ENCODE results near the gene TMEM271. TPM values are rescaled to one million over a fixed set of nuclear protein-coding genes. Genes with fewer than 3 reads are reported as not detected.

TMEM271 gene
- total RNA-seq, 1 donor from 2014 or later: not detected

- ATAC-seq (no peak), DNase-seq (no peak)
- intact Hi-C loops (cut with micrococcal nuclease): no loop called here
Observed at GRCh38 chr4:537436-538264, 38.4 kb downstream of the TMEM271 start.

- DNase-seq (no peak), ATAC-seq (no peak)
- intact Hi-C loops (cut with micrococcal nuclease): no loop called here
Observed at GRCh38 chr4:536351-536972, 39.6 kb downstream of the TMEM271 start.

DNA sequence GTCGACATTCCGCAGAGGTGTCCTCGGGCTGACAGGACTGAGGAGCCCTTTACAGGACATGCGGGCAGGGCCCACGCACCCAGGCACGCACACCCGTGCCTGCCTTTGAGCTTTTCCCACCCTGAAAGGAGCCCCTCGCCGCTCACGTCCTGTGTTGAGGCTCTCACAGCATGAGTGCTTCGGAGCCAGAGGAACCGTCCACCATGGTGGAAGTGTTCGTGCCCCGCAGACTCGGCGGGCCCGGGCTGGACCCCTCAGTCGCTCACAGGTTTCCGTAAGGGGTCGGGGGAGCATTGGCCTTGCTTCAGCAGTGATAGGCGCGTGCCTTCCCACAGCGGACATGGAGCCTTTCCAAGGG is 40.2 kb downstream of the TMEM271 start:
- DNase-seq (no peak), ATAC-seq (no peak)
- intact Hi-C loops (cut with micrococcal nuclease): no loop called here

GRCh38 chr4:535181-535923 is 40.7 kb downstream of the TMEM271 start:
- ATAC-seq (no peak), DNase-seq (no peak)
- intact Hi-C loops (cut with micrococcal nuclease): no loop called here

- ATAC-seq (no peak), DNase-seq (no peak)
- intact Hi-C loops (cut with micrococcal nuclease): no loop called here
Observed at GRCh38 chr4:534576-535151, 41.4 kb downstream of the TMEM271 start.

GRCh38 chr4:534101-534575 is 42.0 kb downstream of the TMEM271 start:
- DNase-seq (no peak), ATAC-seq (no peak)
- intact Hi-C loops (cut with micrococcal nuclease): no loop called here

GRCh38 chr4:533318-534100 is 42.6 kb downstream of the TMEM271 start:
- no peak for DNase-seq
- ATAC-seq: no peak
- intact Hi-C loops (cut with micrococcal nuclease): no loop called here

- no peak for ATAC-seq
- no peak for DNase-seq
- intact Hi-C loops (cut with micrococcal nuclease): no loop called here
Observed at GRCh38 chr4:532588-533317, 43.3 kb downstream of the TMEM271 start.

- no peak for DNase-seq
- intact Hi-C loops (cut with micrococcal nuclease): no loop called here
- no peak for ATAC-seq
Observed at GRCh38 chr4:531721-532565, 44.2 kb downstream of the TMEM271 start.

DNA sequence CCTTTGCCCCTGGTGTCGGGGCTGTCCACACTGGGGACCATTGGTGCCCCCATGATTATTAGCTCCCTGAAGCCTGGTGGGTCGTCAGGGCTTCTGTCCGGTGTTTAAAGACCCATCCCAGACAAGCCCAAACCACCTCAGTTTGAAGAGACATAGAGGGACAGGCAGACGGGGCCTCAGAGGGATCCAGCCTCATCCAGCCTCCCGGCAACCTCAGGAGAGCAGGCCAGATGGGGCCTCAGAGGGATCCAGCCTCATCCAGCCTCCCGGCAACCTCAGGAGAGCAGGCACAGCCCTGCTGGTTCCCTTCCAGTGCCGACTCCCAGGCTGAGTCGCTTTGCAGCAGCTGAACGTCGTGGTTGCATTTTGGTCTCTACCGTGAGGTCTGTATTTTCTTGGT is 45.0 kb downstream of the TMEM271 start:
- intact Hi-C loops (cut with micrococcal nuclease): no loop called here
- no peak for ATAC-seq
- DNase-seq: no peak

GRCh38 chr4:530017-530781 is 45.9 kb downstream of the TMEM271 start:
- ATAC-seq (no peak), DNase-seq (no peak)
- intact Hi-C loops (cut with micrococcal nuclease): no loop called here

DNA sequence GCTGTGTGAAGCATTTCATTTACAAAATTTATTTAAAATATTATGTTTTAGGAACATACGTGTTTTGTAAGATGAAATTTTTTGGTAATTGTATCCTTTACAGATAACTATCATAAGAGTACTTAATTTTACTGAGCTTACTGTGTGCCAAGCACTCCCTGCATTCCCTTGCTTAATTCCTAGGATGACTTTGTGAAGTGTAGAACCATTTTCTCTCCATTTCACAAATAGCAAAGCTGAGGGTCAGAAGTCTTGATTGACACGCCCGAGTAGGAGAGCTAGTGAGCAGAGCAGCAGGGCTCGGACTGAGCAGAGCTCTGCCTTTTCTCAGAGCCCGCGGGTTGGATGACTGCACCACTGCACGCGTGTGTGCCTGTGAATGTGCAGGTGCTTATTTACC is 46.5 kb downstream of the TMEM271 start:
- ATAC-seq (no peak), DNase-seq (no peak)
- intact Hi-C loops (cut with micrococcal nuclease): no loop called here

DNA sequence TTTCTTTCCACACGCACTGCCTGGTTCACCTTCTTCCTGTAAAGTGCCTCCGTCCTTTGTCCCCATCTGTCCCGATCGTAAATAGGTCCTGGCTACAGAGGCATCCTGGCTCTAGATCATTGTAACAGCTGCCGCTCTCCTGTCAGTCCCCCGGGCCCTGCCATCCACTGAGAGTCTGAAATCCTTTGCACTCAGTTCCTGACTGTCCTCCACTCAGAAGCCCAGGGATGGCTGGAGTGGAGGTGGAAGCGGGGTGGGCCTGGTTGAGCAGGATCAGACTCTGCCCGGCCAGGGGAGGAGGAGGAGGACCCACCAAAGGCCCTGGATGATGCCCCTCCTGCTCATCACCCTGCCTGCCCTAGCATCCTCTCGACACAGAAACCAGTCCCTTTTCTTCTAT is 47.3 kb downstream of the TMEM271 start:
- no peak for ATAC-seq
- DNase-seq: no peak
- intact Hi-C loops (cut with micrococcal nuclease): no loop called here

DNA sequence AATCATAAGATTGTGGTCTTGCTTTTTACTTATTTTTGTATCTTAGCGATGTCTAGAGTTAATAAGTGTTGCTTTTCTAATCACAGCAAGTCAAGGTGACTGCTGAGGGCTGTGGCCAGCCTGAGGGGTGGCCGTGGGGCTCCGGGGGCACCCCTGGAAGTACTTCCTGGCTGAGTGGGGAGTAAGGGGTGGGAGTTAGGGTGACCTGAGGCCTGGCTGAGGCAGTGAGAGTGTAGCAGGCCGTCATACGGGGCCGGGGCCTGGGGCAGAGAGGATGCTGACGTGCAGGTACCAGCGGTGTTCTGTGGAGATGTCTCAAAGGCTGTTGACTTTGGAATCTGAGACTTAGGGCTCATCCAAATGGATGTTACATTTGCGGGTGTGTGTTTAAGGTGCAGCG is 47.8 kb downstream of the TMEM271 start:
- ATAC-seq (no peak), DNase-seq (no peak)
- intact Hi-C loops (cut with micrococcal nuclease): no loop called here

DNA sequence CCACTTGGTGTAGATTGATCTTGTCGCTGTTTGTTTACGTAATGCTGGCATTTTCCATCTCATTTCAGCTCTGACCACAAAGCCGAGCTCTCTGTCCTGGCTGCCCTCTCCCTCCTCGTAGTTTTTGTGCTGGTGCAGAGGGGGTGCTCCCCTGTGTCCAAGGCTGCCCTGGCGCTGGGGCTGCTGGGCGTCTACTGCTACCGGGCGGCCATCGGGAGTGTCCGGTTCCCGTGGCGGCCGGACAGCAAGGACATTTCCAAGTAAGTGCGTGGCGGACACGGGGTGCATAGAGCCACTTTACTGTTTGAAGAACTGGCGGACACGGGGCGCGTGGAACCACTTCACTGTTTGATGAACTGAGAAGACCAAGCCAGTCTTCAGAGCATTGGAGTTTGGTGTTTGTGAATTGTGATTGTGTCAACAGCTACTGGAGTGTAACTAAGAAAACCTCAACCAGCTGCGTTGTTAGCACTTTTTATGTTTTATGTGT is 49.1 kb downstream of the TMEM271 start:
- DNase-seq (no peak), ATAC-seq (no peak)
- intact Hi-C loops (cut with micrococcal nuclease): no loop called here

GRCh38 chr4:526189-526909 is 49.7 kb downstream of the TMEM271 start:
- no peak for ATAC-seq
- no peak for DNase-seq
- intact Hi-C loops (cut with micrococcal nuclease): no loop called here

All from left ventricle myocardium superior (tissue), 1 donor.